GM06990 (cell line): ENCODE measurements around the gene PPP1R15B.
A peak's percentile ranks its signal among the peaks of the same experiment; 100 is the strongest.

Experiments
- DNase-seq: peaks from one replicate; pipeline ENCODE4 v3.0.0-alpha.2; 2011; ENCODE audit not compliant: insufficient read length; ENCODE audit errors: extremely low read depth
- H3K27me3 ChIP-seq: replicated peaks from 2 replicates; pipeline ENCODE4 v1.6.0; 2011; ENCODE audit warnings: low read length; ENCODE audit not compliant: control insufficient read depth, insufficient read depth
- H3K36me3 ChIP-seq: 2 replicates; pipeline ENCODE4 v1.5.1; 2011; ENCODE audit warnings: low read length; ENCODE audit not compliant: control insufficient read depth, insufficient read depth
- H3K4me3 ChIP-seq: replicated peaks from 2 replicates; pipeline ENCODE4 v1.5.1; 2011; ENCODE audit warnings: low read depth, mild to moderate bottlenecking, control low read depth, low read length
- CTCF ChIP-seq: IDR thresholded peaks from 2 replicates; pipeline ENCODE4 v1.5.1; 2011; ENCODE audit warnings: low read length, control low read depth, mild to moderate bottlenecking, inconsistent platforms; ENCODE audit not compliant: insufficient read depth, poor library complexity, severe bottlenecking

Gene PPP1R15B

DNA sequence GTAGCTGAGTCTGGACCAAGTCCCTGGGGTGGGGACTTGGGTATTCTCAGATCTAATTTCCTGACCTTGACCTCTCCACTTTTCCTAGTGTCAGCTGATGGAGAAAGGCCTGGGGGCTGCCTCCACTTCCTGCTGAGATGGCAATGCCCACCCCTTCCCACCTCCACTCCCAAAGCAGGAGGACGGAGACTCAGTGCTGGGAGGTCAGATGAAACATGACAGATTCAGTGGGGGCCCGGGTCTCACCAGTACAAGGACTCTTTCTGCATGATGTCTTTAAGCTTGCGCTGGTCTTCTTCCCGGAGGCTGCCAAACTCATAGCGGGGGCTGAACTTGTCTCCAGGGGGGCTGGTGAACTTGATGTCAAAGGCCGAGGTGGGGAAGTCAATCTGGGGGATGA lies 35.6 kb upstream of the PPP1R15B start:
- no peak overlapping the region for H3K4me3 ChIP-seq
- no peak for TF ChIP-seq CTCF
- no peaks in the 10 kb centered on the region for H3K27me3 ChIP-seq
- peaks cover 20% of the 10 kb centered on the region for H3K36me3 ChIP-seq
- DNase-seq = no peak

- peaks cover 22% of the 10 kb centered on the region for H3K36me3 ChIP-seq
- H3K27me3 ChIP-seq = no peaks in the 10 kb centered on the region
- TF ChIP-seq CTCF = peak; percentile 88
- peak; percentile 56 for DNase-seq
- H3K4me3 ChIP-seq = no peak overlapping the region
These were observed 34.9 kb upstream of the PPP1R15B start for GRCh38 chr1:204446413-204447111.

DNA sequence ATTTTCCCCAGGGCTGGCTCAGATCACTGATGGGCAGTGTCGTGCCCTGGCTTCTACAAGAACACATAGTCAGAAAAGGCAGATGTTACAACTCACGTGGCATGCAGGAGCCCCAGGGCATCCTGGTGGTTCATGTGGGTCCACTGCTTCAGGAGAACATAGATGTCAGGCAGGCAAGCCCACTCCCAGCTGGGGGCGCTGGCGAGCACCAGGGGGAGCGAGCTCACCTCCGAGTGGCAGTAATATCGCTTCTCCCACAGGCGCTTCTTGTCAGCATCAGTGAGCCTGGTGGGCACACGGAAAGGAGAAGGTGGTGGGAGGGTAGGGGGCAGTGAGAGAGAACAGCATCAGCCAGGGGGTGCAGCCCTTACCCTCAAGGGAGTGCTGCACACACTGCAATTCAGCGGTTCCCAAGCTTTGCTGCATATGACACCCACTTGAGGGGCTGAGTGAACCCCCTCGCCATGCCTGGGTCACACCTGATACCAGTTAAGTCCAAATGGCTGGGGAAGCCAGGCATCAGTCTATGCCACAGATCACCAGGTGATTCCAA lies 34.3 kb upstream of the PPP1R15B start:
- Histone ChIP-seq H3K4me3 (no peak overlapping the region), H3K27me3 (no peaks in the 10 kb centered on the region), H3K36me3 (peaks cover 24% of the 10 kb centered on the region)
- peak; percentile 73 for DNase-seq
- TF ChIP-seq CTCF = peak; percentile 65

GRCh38 chr1:204443871-204444581 lies 32.4 kb upstream of the PPP1R15B start:
- no peaks in the 10 kb centered on the region for H3K27me3 ChIP-seq
- DNase-seq = no peak
- TF ChIP-seq CTCF = no peak
- H3K4me3 ChIP-seq = no peak overlapping the region
- H3K36me3 ChIP-seq = peaks cover 21% of the 10 kb centered on the region

- peaks cover 27% of the 10 kb centered on the region for H3K36me3 ChIP-seq
- H3K27me3 ChIP-seq = no peaks in the 10 kb centered on the region
- no peak overlapping the region for H3K4me3 ChIP-seq
- no peak for TF ChIP-seq CTCF
- DNase-seq = no peak
These were observed 31.6 kb upstream of the PPP1R15B start for GRCh38 chr1:204443260-204443619.
